NCI-H1930 (cell line): Measurements from ENCODE around the gene THAP8.

Experiments
- DNase-seq, 2 experiments: peaks; one replicate each; lab custom pipeline; 2025; lab: John Stamatoyannopoulos, UW

Gene THAP8, protein sequence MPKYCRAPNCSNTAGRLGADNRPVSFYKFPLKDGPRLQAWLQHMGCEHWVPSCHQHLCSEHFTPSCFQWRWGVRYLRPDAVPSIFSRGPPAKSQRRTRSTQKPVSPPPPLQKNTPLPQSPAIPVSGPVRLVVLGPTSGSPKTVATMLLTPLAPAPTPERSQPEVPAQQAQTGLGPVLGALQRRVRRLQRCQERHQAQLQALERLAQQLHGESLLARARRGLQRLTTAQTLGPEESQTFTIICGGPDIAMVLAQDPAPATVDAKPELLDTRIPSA

DNA sequence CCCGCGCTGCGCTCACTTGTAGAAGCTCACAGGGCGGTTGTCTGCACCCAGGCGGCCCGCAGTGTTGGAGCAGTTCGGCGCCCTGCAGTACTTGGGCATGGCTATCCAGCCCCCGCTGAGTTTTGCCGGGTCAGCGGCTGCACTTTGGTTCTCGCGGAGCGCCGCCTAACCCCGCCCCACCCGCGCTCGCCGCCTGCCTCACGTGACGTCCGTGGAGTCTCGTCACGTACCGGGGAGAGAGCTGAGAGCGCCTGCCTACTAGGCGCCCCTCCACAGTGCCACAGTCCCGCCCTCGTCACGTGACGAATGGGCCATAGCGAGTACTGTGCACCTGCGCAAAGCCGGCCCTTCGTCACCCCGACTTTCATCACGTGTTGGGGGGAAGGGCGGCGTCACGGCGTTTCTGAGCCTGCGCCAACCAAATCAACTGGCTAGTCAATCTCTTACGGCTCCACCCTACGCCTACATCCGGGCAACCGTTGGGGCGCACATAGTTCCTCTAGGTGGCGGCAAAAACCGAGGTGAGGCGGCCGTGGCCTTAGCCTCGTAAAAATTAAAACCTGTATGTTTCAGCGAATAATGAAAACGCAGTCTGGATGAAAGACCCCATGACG lies at the start of gene THAP8:
THAP8 (minus strand) TSS at position 167 of the 614 bp plus-strand sequence; CDS start at position 99, 68 bp downstream.
- peak; percentile 99 to 100 for DNase-seq

DNA sequence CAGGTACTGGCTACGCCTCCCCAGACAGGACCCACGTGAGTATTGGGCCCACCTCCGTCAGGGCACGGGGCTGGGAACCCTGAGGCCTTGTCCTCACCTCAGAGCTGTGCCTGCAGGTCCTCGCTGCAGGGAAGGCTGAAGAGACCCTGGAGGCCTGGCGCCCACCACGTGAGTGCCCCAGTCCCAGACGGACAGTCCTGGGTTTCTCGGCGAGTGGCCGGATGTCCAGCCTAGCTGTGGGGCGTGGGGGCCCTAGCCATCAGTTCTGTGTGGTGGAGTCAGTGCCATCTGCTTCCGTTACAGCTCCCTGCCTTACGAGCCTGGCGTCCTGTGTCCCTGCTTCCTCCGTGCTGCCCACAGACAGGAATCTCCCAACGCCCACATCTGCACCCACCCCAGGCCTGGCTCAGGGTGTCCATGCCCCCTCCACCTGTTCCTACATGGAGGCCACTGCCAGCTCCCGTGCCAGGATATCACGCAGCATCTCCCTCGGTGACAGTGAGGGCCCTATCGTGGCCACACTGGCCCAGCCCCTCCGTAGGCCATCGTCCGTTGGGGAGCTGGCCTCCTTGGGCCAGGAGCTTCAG lies 49.0 kb upstream of the THAP8 start:
- DNase-seq = no peak

DNA sequence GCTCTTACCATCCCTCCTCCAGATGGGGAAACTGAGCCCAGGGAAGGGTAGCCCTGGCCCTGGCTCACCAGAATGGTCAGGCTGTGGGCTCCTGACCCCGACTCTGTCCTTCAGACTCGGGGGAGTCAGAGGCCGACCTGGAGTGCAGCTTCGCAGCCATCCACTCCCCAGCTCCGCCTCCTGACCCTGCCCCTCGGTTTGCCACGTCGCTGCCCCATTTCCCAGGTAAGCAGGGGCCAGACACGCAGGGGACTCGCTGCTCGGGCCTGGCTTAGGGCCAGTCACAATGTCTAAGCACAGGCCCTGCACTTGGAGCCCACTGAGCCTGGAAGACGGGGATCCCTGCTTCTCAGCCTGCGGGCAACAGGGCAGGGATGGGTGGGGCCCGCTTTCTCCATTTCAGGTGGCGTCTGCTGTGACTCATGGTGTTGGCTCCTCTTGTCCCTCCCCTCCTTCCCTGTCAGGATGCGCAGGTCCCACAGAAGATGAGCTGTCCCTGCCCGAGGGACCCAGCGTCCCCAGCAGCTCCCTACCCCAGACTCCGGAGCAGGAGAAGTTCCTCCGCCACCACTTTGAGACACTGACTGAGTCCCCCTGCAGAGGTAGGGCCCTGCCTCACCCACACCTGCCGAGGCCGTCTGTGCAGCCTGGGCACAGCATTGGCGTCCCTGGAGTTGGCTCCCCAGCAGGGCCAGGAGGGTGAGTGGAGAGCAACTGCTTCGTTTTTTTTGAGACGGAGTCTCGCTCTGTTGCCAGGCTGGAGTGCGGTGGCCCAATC lies 47.7 kb upstream of the THAP8 start:
- DNase-seq = no peak

DNA sequence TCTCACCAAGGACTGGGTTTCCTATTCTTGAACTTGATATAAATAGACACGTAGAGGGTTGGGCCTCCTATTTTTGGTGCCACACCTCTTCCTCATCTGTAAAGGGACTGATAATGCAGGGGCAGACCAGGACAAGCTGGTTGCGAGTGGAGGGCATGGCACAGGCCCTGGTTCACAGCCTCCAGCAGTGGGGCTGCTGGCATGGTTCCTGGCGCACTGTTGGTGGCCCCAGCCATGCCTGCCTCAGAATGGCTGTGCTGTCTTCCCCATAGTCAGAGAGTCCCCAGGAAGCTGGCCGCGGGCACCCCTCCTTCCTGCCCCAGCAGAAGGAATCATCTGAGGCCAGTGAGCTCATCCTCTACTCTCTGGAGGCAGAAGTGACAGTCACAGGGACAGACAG lies 46.4 kb upstream of the THAP8 start:
- DNase-seq = no peak

DNA sequence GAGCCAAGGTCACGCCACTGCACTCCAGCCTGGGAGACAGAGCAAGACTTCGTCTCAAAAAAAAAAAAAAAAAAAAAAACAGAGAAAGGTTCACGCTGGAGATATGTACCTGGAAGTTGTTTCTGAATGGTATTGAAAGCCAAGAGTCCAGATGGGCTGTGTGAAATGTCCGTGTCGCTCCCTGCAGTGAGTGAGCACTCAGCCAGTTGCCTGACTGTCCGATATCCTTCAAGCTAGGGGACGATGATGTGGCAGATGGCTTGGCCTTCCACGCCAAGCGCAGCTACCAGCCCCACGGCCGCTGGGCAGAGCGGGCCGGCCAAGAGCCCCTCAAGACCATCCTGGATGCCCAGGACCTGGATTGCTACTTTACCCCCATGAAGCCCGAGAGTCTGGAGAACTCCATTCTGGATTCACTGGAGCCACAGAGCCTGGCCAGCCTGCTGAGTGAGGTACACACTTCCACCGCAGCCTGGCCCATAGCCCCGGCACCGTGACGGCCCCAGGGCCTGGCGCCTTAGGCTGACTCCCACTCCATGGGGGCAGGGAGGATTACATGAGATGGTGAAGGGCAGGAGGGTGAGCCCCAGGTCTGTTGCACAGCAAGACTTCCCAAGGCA lies 45.2 kb upstream of the THAP8 start:
- DNase-seq = no peak

DNA sequence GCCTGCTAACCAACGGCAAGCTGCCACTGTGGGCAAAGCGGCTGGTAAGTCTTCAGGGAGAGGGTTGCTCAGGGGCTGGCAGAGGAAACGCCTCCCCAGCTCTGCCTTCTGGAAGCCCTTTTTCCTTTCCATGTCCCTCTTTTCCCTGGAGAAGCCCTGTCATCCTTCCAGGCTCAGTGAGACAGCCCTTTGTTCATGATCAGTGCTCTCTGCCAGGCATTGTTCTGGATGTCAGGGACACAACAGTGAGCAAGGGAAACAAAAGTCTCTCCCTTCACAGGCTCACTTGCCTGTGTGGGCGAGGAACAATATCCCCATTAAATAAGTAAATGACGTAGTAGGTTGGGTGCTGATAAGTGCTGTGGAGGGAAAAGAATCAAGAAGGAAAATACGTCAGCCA lies 43.0 kb upstream of the THAP8 start:
- DNase-seq = no peak

DNA sequence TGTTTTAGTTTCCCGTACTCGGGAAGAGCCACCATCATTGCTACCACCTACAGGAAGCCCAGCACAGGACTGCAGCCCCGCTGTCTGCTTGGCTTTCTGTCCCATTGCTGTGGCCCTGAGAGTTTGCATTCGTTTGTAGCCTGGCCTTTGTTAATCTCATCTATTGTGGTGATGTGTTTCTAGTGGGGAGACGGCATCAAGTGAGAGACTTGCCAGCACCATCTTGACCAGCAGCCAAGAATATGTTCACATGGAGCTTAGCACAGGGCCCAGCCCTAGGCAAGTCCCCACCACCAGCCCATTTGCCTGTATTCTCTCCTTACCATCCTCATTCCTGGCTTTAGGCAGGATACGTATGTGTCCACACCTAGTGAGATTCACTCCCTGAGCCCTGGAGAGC lies 39.6 kb upstream of the THAP8 start:
- DNase-seq = no peak

DNA sequence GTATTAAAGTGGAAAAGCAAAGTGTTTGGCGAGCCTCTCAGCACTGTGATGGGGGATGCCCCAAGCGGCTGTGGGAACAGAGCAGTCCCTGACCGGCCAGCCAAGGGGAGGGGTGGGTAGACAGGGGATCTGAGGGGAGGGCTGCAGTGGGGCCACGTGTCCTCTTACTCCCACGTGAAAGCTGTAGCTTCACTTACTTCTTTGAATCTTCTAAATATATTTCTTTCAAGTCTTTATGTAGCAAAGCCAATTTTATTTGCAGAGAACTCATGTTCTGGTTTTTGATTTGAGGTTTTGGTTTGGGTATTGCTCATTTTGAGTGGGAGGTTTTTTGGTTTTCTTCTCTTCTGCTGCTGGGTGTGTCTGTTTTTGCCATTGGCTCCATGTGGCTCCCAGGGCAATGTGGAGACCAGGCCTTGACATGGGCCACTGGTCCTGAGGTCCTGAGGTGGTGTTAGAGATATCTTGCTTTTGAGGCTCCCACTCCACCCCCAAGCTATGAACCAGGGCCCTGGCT lies 39.1 kb upstream of the THAP8 start:
- no peak for DNase-seq

DNA sequence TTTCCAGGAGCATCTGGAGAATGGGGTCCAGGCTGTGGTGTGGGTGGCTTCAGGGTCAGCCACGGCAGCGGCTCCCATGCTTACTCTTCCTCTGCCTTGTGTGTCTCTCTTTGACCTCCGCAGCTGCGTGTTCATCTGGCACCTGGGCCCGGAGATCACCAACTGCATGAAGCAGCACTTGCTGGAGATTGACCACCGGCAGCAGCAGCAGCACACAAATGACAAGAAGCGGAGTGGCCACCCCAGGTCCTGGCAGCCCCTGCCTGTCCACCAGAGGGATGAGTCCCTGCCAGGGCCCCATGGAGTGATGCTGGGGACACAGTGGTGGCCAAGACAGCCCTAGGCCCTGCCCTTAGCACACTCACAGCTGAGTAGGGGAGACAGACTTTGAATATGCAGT lies 38.5 kb upstream of the THAP8 start:
- no peak for DNase-seq

DNA sequence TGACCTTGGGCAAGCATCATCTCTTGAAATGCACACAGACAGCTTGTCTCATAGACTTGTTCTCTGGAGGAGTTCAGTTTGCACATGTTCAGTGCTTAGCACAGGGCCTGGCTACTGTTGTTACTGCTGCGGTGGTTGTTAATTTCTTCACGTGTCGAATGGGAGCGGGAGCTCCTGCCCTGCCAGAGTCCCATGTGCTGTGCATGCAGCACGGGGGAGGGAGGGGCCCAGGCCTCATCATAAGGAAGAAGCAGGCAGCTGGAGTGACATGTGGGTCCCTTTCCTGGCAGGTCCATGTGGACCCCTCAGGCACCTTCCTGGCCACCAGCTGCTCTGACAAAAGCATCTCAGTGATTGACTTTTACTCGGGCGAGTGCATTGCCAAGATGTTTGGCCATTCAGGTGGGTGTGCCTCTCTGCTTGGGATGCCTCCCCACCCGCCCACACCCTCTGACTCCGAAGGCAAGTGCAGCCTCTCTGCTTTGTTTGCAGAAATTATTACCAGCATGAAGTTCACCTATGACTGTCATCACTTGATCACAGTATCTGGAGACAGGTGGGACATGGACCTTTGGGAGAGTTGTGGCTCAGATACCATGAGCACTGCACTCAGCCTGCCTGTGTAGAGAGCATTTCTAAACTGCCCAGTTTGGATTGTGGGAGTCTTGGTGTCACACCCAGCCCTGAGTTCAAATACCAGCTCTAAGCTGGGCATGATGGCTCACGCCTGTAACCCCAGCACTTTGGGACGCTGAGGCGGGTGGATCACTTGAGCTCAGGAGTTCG lies 37.0 kb upstream of the THAP8 start:
- no peak for DNase-seq

DNA sequence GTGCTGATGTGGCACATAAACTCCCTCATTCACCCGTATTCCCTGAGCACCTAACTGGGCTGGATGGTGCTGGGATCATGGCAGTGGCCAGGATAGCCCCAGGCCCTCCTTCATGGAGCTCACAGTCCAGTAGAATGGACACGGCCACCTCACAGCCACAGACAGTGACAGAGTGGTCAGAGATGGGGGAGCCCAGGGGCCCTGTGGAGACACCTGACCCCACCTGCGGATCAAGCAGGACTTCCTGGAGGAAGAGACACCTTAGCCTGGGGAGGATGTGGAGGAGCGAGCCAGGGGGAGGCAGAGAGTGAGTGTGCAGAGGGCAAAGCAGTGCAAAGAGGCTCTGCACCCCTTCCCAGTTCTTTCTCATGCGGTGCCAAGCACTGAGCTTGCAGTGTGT lies 35.8 kb upstream of the THAP8 start:
- no peak for DNase-seq

DNA sequence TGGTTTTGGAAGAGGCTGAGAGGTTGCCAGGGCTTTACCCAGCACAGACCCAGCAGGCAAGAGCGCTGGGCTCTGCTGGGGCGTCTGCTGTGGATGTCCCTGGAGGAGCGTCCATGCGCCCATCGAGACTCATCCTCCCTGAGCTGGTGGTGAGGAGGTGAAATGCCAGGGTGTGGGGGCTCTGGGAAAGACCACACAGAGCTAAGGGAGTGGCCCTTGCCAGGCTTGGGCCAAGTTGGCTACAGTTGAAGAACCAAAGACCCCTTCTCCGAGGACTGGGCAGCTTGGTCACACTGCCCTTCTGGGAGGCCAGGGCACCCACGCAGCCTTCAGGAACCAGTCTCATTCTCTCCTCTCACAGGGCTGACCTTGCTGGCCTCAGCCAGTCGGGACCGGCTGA lies 32.2 kb upstream of the THAP8 start:
- DNase-seq = no peak

DNA sequence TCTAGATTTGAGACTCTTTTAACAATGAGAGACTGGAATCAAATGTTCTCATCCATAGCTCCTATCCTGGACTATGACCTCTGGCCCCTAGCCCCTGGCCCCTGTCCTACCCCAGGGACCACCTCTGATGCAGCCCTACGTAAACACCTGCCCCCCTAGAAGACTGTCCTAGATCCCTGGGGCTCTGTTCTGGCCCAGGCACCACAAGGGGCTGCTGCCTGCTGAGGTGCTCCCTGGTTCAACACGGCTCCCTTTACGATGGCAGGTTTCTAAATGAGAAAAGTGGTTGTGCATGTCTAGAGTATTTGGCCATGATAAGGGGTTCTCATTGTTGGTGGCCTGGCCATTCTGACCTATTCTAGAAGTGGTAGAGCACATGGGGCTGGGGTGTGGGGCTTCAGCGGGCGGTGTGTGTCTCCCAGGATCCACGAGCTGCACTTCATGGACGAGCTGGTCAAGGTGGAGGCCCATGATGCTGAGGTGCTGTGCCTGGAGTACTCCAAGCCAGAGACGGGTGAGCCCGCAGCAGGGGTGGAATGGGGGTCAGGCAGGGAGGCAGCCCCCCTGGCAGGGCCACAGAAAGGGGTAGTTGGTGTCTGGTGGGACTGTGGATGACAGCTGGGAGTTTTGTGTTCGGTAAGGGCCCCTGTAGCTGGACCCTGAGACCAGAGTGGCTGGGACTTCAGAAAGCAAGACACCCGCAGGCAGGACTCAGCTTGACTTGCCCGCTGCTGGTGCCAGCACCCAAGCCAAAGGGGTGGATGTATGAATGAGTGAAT lies 30.3 kb upstream of the THAP8 start:
- no peak for DNase-seq

DNA sequence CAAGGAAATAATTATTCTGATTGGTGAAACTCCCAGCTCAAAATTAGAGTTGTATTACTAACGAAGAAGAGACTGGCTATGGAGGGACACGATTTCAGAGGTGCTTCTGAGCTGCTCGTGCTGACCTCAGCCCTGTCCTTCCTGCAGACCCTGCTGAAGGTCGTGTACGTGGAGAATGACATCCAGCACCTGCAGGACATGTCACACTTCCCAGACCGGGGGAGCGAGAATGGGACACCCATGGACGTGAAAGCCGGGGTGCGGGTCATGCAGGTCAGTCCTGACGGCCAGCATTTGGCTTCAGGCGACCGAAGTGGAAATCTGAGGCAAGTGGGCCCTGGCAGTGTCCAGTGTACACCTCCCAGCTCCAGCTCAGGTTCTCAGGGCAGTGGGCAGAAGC lies 28.8 kb upstream of the THAP8 start:
- DNase-seq = no peak

DNA sequence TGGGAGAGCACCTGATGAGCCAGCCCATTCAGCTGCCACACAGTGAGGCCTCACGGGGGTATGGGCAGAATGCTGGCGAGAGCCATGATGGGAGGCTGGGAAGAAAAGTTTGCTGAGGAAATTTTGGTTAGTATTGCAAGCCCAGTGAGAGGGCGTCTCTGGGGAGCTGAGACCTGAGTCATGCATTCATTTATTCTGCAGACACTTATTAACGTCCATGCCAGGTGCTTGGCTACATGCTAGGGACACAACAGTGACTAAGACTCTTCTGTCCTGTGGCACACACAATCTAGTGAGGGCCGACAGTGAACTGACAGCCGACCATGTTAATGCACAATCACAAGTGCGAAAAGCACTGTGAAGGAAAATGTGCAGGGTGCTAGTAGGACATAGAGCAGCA lies 27.8 kb upstream of the THAP8 start:
- DNase-seq = no peak

DNA sequence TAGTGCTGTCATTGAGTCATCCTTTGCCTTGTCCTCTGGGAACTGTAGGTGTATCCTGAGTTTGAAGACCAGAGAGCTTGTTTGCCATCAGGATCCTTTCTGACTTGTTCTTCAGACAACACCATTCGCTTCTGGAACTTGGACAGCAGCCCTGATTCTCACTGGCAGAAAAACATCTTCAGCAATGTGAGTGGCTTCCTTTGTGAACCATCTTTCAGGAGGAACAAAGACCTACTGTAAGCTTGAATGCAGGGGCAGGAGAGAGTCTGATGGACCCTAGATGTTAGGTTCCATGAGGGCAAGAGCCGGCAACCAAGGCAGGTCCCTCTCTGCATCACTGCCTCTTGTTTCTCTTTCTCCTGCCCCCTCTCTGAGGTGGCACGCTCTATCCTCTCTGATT lies 27.3 kb upstream of the THAP8 start:
- DNase-seq = no peak

DNA sequence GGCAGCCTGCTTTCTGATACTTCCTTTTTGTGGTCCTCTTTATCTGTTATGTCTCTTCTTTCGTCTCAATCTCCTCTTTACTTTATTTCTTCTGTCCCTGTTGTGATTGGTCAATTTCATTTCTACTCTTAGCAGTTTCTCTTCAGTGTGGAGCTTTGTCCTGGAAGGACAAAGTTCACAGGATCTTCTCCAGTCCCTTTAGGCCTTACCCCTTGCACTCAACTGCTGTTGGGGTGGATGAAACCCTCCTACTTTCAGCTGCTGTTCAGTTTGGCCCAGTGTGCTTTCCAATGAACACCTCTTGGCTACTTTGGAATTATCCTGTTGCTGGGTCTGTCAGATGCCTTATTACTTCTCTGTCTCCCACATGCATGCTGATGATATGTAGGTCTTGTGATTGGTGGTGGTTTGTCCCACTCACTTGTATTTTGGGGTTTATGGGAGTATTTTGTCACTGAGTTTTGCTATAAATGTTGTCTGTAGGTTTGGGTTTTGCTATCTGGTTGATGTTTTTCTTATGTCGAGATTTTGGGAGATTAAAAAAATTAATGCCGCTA lies 25.4 kb upstream of the THAP8 start:
- no peak for DNase-seq

DNA sequence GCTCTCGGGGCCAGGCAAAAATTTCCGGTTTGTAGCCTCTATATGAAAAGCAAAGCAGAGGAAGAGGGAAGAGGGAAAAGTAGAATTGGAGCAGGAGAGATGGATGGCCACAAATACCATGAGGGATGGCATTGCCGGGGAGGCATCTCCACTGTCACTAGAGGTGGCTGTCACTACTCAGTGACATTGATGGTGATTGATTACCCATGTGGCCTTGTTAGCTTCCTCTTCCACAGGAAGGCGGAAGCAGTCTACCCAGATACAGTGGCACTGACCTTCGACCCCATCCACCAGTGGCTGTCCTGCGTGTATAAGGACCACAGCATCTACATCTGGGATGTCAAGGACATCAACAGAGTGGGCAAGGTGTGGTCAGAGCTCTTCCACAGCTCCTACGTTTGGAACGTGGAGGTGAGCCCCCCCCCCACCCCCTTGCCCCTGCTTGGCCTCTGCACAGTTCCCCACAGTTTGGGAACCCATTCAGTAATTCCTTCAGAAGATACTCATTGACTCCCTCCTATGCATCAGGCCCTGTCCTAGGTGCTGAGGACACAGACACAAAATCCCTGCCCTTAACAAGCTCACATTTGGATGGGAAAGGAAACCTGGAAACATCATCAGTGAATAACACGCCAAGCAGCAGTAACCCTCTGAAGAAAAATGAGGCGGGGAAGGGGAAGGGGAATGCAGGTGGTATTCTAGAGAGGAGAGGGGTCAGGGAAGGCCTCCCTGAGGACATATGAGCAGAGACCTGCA lies 19.2 kb upstream of the THAP8 start:
- no peak for DNase-seq

DNA sequence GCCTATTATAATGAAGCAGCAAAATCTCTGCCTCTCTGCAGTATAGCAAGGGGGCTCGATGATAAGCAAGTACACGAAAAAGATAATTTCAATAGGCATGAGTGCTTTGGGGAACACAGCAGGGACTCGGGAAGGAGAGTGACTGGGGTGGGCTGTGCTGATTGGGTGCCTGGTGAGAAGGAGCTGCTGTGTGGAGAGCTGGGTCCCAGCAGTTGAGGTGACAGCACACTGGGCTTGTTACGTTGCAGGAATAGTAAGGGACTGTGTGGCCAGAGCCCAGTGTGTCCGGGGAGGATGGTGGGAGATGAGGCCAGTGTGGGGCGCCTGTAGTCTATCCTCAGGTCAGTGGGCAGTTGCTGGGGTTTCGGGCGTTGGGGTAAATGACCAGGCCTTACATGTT lies 18.0 kb upstream of the THAP8 start:
- DNase-seq = no peak
